ENCODE data around the gene CYB561D1.
A peak's percentile ranks its signal among the peaks of the same experiment; 100 is the strongest.

The CYB561D1 gene

GRCh38 chr1:109492779-109493178, 1.1 kb upstream of the CYB561D1 start:
- H3K9me3 ChIP-seq (ENCODE audit: control insufficient read depth, insufficient read depth, low read depth, low read length) = no peaks in the 10 kb centered on the region
- POLR2A ChIA-PET = interaction anchor here (1.1 to 2.1 kb wide), 2 partner anchors 37 to 38 kb away, joined by 3 to 5 read pairs; no protein-coding TSS in a partner anchor

GRCh38 chr1:109493227-109493626, 667 bp upstream of the CYB561D1 start:
- Histone ChIP-seq H3K4me3 (ENCODE audit: low read depth, low read length) (no peak overlapping the region), H3K4me1 (ENCODE audit: control insufficient read depth, insufficient read depth, low read length) (no peaks in the 10 kb centered on the region), H3K36me3 (ENCODE audit: control insufficient read depth in 2 of 2, insufficient read depth in 1 of 2, low read length in 2 of 2) (peaks cover 0 to 70% of the 10 kb centered on the region in 2 experiments; a peak in 1 of 3 replicates), H3K9me3 (ENCODE audit: control insufficient read depth, insufficient read depth, low read depth, low read length) (no peaks in the 10 kb centered on the region), H3K27ac (ENCODE audit: extremely low read depth, low read depth, low read length) (no peak overlapping the region)
- ChIA-PET CTCF (interaction anchor here (0.7 to 36.3 kb wide), 13 partner anchors 10 to 167 kb away, joined by 3 to 1152 read pairs (median 5); partner anchors contain the start of genes AMIGO1, ATXN7L2 and GPR61), POLR2A (interaction anchor here (0.6 to 2.9 kb wide), 5 partner anchors 11 to 136 kb away, joined by 3 to 11 read pairs (median 3); no protein-coding TSS in a partner anchor)
- TF ChIP-seq ZNF148 (tag by site-specific recombination; IDR thresholded peaks at IDR 0.05; ENCODE audit: borderline replicate concordance) = no peak
- TF ChIP-seq SP3 (tag by site-specific recombination; IDR thresholded peaks at IDR 0.05) = peak; percentile 30
- TF ChIP-seq PRDM10 (tag by site-specific recombination; IDR thresholded peaks at IDR 0.05) = peak; percentile 67; the same call in 1 of the 2 replicates
- no peak for TF ChIP-seq SCRT2 (tag by site-specific recombination; IDR thresholded peaks at IDR 0.05)
- TF ChIP-seq ZFHX2 (tag by site-specific recombination; conservative IDR thresholded peaks at IDR 0.05) = peak; percentile 85
- peak; percentile 48 for TF ChIP-seq SP2 (tag by site-specific recombination; IDR thresholded peaks at IDR 0.05)
- TF ChIP-seq GLIS2 (tag by site-specific recombination; IDR thresholded peaks at IDR 0.05) = no peak
- TF ChIP-seq FEZF1 (tag by site-specific recombination; IDR thresholded peaks at IDR 0.05) = no peak
- TF ChIP-seq EGR2 (tag by site-specific recombination; IDR thresholded peaks at IDR 0.05; ENCODE audit: low read depth) = peak; percentile 65

More at GRCh38 chr1:109492779-109493178, 1.1 kb upstream of the CYB561D1 start:
- Histone ChIP-seq H3K4me1 (ENCODE audit: control insufficient read depth, insufficient read depth, low read length) (no peaks in the 10 kb centered on the region), H3K4me3 (ENCODE audit: low read depth, low read length) (no peak overlapping the region), H3K36me3 (ENCODE audit: control insufficient read depth in 2 of 2, insufficient read depth in 1 of 2, low read length in 2 of 2) (peaks cover 0 to 71% of the 10 kb centered on the region in 2 experiments; a peak in 1 of 3 replicates), H3K27ac (ENCODE audit: extremely low read depth, low read depth, low read length) (no peak overlapping the region)
- TF ChIP-seq ZNF16 (tag by site-specific recombination; IDR thresholded peaks at IDR 0.05; ENCODE audit: low read depth) = no peak
- no peak for TF ChIP-seq ATF2 (tag by site-specific recombination; IDR thresholded peaks at IDR 0.05; ENCODE audit: low read depth)
- no peak for TF ChIP-seq ZNF449 (tag by site-specific recombination; IDR thresholded peaks at IDR 0.05)
- TF ChIP-seq HOXC10 (CRISPR knock-in tag; IDR thresholded peaks at IDR 0.05) = no peak
- TF ChIP-seq ZBTB26 (tag by site-specific recombination; optimal IDR thresholded peaks at IDR 0.05) = no peak
- TF ChIP-seq ZNF561 (tag by site-specific recombination; IDR thresholded peaks at IDR 0.05; ENCODE audit: borderline replicate concordance) = no peak
- TF ChIP-seq ZNF621 (tag by site-specific recombination; IDR thresholded peaks at IDR 0.05) = no peak
- no peak for TF ChIP-seq ZSCAN23 (tag by site-specific recombination; IDR thresholded peaks at IDR 0.05)
- TF ChIP-seq ZNF223 (tag by site-specific recombination; IDR thresholded peaks at IDR 0.05) = no peak
- no peak for TF ChIP-seq ZNF639 (tag by site-specific recombination; IDR thresholded peaks at IDR 0.05)
- TF ChIP-seq REPIN1 (tag by site-specific recombination; IDR thresholded peaks at IDR 0.05; ENCODE audit: low read depth) = no peak
- CTCF ChIA-PET = interaction anchor here (0.6 to 36.3 kb wide), 13 partner anchors 10 to 527 kb away, joined by 3 to 1152 read pairs (median 5); partner anchors contain the start of genes AMIGO1, AMPD2, ATXN7L2 and GNAT2

All from HEK293 (cell line).